Aorta (tissue), 5 donors: Measurements from ENCODE around the gene LRRC4C. TPM values are rescaled to one million over a fixed set of nuclear protein-coding genes. Genes with fewer than 3 reads are reported as not detected.

Source experiments
- ATAC-seq: fragments of 200-7000 bp; cut with Tn5 transposase; one replicate; pipeline ENCODE4 v1.9.1; 2022; ENCODE audit warnings: moderate library complexity; ENCODE audit not compliant: low FRiP score
- DNase-seq, 2 donors: peaks; one replicate each; pipeline ENCODE4 v3.0.0-alpha.2; 2020
- H3K27ac ChIP-seq, 2 donors: one replicate each; pipeline ENCODE4 v1.5.1; 2013; ENCODE audit warnings: low read length in 2 of 2, mild to moderate bottlenecking in 2 of 2, moderate library complexity in 2 of 2, control low read depth in 1 of 2, inconsistent platforms in 1 of 2, low read depth in 1 of 2
- H3K27me3 ChIP-seq, 2 donors: one replicate each; pipeline ENCODE4 v1.6.1; 2013; ENCODE audit warnings: control low read depth in 1 of 2, low read length in 1 of 2, mild to moderate bottlenecking in 1 of 2, moderate library complexity in 1 of 2; ENCODE audit not compliant: insufficient read depth in 2 of 2, control insufficient read depth in 1 of 2
- H3K36me3 ChIP-seq, 2 donors: one replicate each; pipeline ENCODE4 v1.6.1; 2013; ENCODE audit warnings: control low read depth in 1 of 2, low read length in 1 of 2, mild to moderate bottlenecking in 1 of 2; ENCODE audit not compliant: insufficient read depth in 2 of 2, control insufficient read depth in 1 of 2
- H3K4me1 ChIP-seq, 2 donors: one replicate each; pipeline ENCODE4 v1.6.1; 2013; ENCODE audit warnings: low read length in 2 of 2, control low read depth in 1 of 2, mild to moderate bottlenecking in 1 of 2, moderate library complexity in 1 of 2; ENCODE audit not compliant: insufficient read depth in 2 of 2, control insufficient read depth in 1 of 2
- H3K4me3 ChIP-seq, 2 donors: one replicate each; pipeline ENCODE4 v1.5.1; 2013; ENCODE audit warnings: low read length in 2 of 2, control low read depth in 1 of 2, mild to moderate bottlenecking in 1 of 2
- H3K9me3 ChIP-seq: one replicate; pipeline ENCODE4 v1.6.1; 2013; ENCODE audit warnings: mild to moderate bottlenecking, low read length; ENCODE audit not compliant: control insufficient read depth
- WGBS, 2 donors: extraction: QIAGEN DNeasy Blood & Tissue Kit; methylation state at CpG; one replicate each; pipeline ENCODE4 v1.1.7; 2013; 5-methylcytosine and 5-hydroxymethylcytosine counted together
- intact Hi-C, 2 donors: fragments of 100-400 bp; cut with DNase I; formaldehyde crosslinking; loops; one replicate each; pipeline versions ENCODE4 v1.14.2 to v1.15.0; 2022
- polyA plus RNA-seq, 2 donors: library from polyadenylated mRNA; stranded (reverse); fragments of 200-250 nt; gene quantifications; one replicate each; pipeline ENCODE4 v1.2.3, GENCODE V29; 2013
- total RNA-seq, 2 donors: library from RNA; stranded (reverse); fragmentation: NEBNext Ultra II Directional; extraction: Animal tissue kit (Norgen Biotek cat#: 25700); gene quantifications; one replicate each; pipeline ENCODE4 v1.2.1, GENCODE V29; 2021
- donor health status: healthy with polysubstance abuse.
- donor health status: Bipolar disorder and iron deficiency.
- donor health status: DM: no; HTN: no; CAD: no.
- donor health status: DM: no; HTN: no; CAD: no.
- donor health status: DM: yes; HTN: yes; CAD: no.

Gene LRRC4C
- total and polyA plus RNA-seq, 4 donors, result 0.63 to 1.9 (median 0.97) TPM

GRCh38 chr11:41245704-41246398 lies 213.6 kb downstream of the LRRC4C start:
- 87 to 89% methylated on average over 10 of the region's 10 CpGs for WGBS, 2 donors
- Histone ChIP-seq H3K27me3 (no peaks in the 10 kb centered on the region), H3K4me3 (no peak overlapping the region), H3K4me1 (no peaks in the 10 kb centered on the region), H3K9me3 (no peaks in the 10 kb centered on the region), H3K27ac (no peak overlapping the region), H3K36me3 (no peaks in the 10 kb centered on the region)
- DNase-seq (peak in 1 of 2 donors; percentile 32), ATAC-seq (peak; percentile 16)
- intact Hi-C loops, result no loop called here

GRCh38 chr11:41245184-41245583 lies 214.3 kb downstream of the LRRC4C start:
- DNase-seq (peak; percentile 35 to 57), ATAC-seq (peak; percentile 34)
- H3K27me3 ChIP-seq, result no peaks in the 10 kb centered on the region
- H3K4me3 ChIP-seq, result no peak overlapping the region
- H3K4me1 ChIP-seq, result no peaks in the 10 kb centered on the region
- intact Hi-C loops, result no loop called here
- no peak overlapping the region for H3K27ac ChIP-seq
- 30 to 38% methylated on average over 10 of the region's 10 CpGs for WGBS, 2 donors
- no peaks in the 10 kb centered on the region for H3K9me3 ChIP-seq
- no peaks in the 10 kb centered on the region for H3K36me3 ChIP-seq

- Histone ChIP-seq H3K27ac (no peak overlapping the region), H3K4me1 (no peaks in the 10 kb centered on the region), H3K4me3 (no peak overlapping the region), H3K9me3 (no peaks in the 10 kb centered on the region), H3K36me3 (no peaks in the 10 kb centered on the region), H3K27me3 (no peaks in the 10 kb centered on the region)
- intact Hi-C loops, result no loop called here
- no peak for ATAC-seq
- DNase-seq, result no peak
- 20 to 42% methylated on average over 6 of the region's 6 CpGs for WGBS, 2 donors
Measured at GRCh38 chr11:41237382-41237781, 222.1 kb downstream of the LRRC4C start.

- Histone ChIP-seq H3K27me3 (no peaks in the 10 kb centered on the region), H3K27ac (no peak overlapping the region), H3K9me3 (no peaks in the 10 kb centered on the region), H3K36me3 (no peaks in the 10 kb centered on the region), H3K4me3 (no peak overlapping the region), H3K4me1 (no peaks in the 10 kb centered on the region)
- ATAC-seq (no peak), DNase-seq (no peak)
- WGBS, 2 donors, result 84 to 92% methylated on average over 1 of the region's 1 CpG
- intact Hi-C loops, result no loop called here
Measured at GRCh38 chr11:41235668-41236067, 223.8 kb downstream of the LRRC4C start.

GRCh38 chr11:41225856-41226633 lies 233.4 kb downstream of the LRRC4C start:
- Histone ChIP-seq H3K4me1 (no peaks in the 10 kb centered on the region), H3K27me3 (no peaks in the 10 kb centered on the region), H3K4me3 (no peak overlapping the region), H3K27ac (no peak overlapping the region), H3K9me3 (no peaks in the 10 kb centered on the region), H3K36me3 (no peaks in the 10 kb centered on the region)
- intact Hi-C loops, result no loop called here
- ATAC-seq (no peak), DNase-seq (no peak)
- 40 to 43% methylated on average over 3 of the region's 3 CpGs for WGBS, 2 donors

- no peak overlapping the region for H3K27ac ChIP-seq
- intact Hi-C loops, result no loop called here
- H3K4me1 ChIP-seq, result no peaks in the 10 kb centered on the region
- H3K27me3 ChIP-seq, result no peaks in the 10 kb centered on the region
- 46 to 59% methylated on average over 2 of the region's 2 CpGs for WGBS, 2 donors
- DNase-seq (no peak), ATAC-seq (no peak)
- H3K9me3 ChIP-seq, result no peaks in the 10 kb centered on the region
- no peaks in the 10 kb centered on the region for H3K36me3 ChIP-seq
- no peak overlapping the region for H3K4me3 ChIP-seq
Measured at GRCh38 chr11:41222236-41222635, 237.2 kb downstream of the LRRC4C start.

GRCh38 chr11:41206388-41206787 lies 253.1 kb downstream of the LRRC4C start:
- intact Hi-C loops, result no loop called here
- ATAC-seq, result no peak
- Histone ChIP-seq H3K36me3 (no peaks in the 10 kb centered on the region), H3K4me3 (no peak overlapping the region), H3K27me3 (no peaks in the 10 kb centered on the region), H3K27ac (no peak overlapping the region), H3K4me1 (no peaks in the 10 kb centered on the region), H3K9me3 (no peaks in the 10 kb centered on the region)
- no peak for DNase-seq

- Histone ChIP-seq H3K4me3 (peak overlapping the region in 1 of 2 donors; percentile 1), H3K4me1 (no peaks in the 10 kb centered on the region), H3K27me3 (no peaks in the 10 kb centered on the region), H3K9me3 (no peaks in the 10 kb centered on the region), H3K27ac (no peak overlapping the region), H3K36me3 (no peaks in the 10 kb centered on the region)
- intact Hi-C loops, result no loop called here
- 1 to 4% methylated on average over 5 of the region's 5 CpGs for WGBS, 2 donors
- DNase-seq (no peak), ATAC-seq (no peak)
Measured at GRCh38 chr11:41201156-41201555, 258.3 kb downstream of the LRRC4C start.
